ENCODE data around the gene RBM3.
"Not testable (repeated sequence)": the region's sequence is repeated elsewhere in the genome, so short reads cannot be mapped to it uniquely, and the experiment has no call there.

The RBM3 gene

GRCh38 chrX:48541140-48541814, 33.0 kb upstream of the RBM3 start:
- H3K27me3 ChIP-seq (replicated peaks; ENCODE audit: insufficient read depth, low read length) = no peaks in the 10 kb centered on the region
- peaks cover 26% of the 10 kb centered on the region for H3K79me2 ChIP-seq (ENCODE audit: low read length)
- peak; percentile 75 for DNase-seq
- H2AFZ ChIP-seq (ENCODE audit: low read length) = no peak overlapping the region
- H3K9me3 ChIP-seq (replicated peaks; ENCODE audit: insufficient read depth, low read length) = no peaks in the 10 kb centered on the region
- H3K4me1 ChIP-seq (ENCODE audit: low read length) = peaks cover 8% of the 10 kb centered on the region
- H3K27ac ChIP-seq (ENCODE audit: low read length) = peak overlapping the region; percentile 87
- H3K4me2 ChIP-seq (ENCODE audit: low read depth, low read length) = peak overlapping the region; percentile 92
- no peaks in the 10 kb centered on the region for H3K9me2 ChIP-seq (replicated peaks; ENCODE audit: insufficient read depth, low read length)
- H4K20me1 ChIP-seq (ENCODE audit: insufficient read depth, low read length) = no peaks in the 10 kb centered on the region
- H3F3A ChIP-seq (ENCODE audit: insufficient read depth, low read length) = peaks cover 18% of the 10 kb centered on the region
- TF ChIP-seq CTCF (IDR thresholded peaks at IDR 0.05; ENCODE audit: low read length) (peak; percentile 14; the same call in 1 of the 2 replicates), EZH2phosphoT487 (IDR thresholded peaks at IDR 0.05; ENCODE audit: low read length) (no peak), EZH2 (optimal IDR thresholded peaks at IDR 0.05; ENCODE audit: low read depth, low read length) (no peak)
- H3K4me3 ChIP-seq (ENCODE audit: low read length) = peak overlapping the region; percentile 74
- H3K36me3 ChIP-seq (replicated peaks; ENCODE audit: insufficient read depth, low read length) = no peaks in the 10 kb centered on the region
- H3K9ac ChIP-seq (ENCODE audit: low read length) = peak overlapping the region; percentile 79

GRCh38 chrX:48548871-48549270, 25.4 kb upstream of the RBM3 start:
- H3K9me3 ChIP-seq (replicated peaks; ENCODE audit: insufficient read depth, low read length) = no peaks in the 10 kb centered on the region
- no peak overlapping the region for H2AFZ ChIP-seq (ENCODE audit: low read length)
- H3K4me3 ChIP-seq (ENCODE audit: low read length) = no peak overlapping the region
- no peak for TF ChIP-seq EZH2phosphoT487 (IDR thresholded peaks at IDR 0.05; ENCODE audit: low read length)
- no peak for TF ChIP-seq CTCF (IDR thresholded peaks at IDR 0.05; ENCODE audit: low read length)
- no peak for TF ChIP-seq EZH2 (optimal IDR thresholded peaks at IDR 0.05; ENCODE audit: low read depth, low read length)
- H4K20me1 ChIP-seq (ENCODE audit: insufficient read depth, low read length) = no peaks in the 10 kb centered on the region
- DNase-seq = no peak
- H3F3A ChIP-seq (ENCODE audit: insufficient read depth, low read length) = no peaks in the 10 kb centered on the region
- H3K9me2 ChIP-seq (replicated peaks; ENCODE audit: insufficient read depth, low read length) = no peaks in the 10 kb centered on the region
- H3K27ac ChIP-seq (ENCODE audit: low read length) = no peak overlapping the region
- H3K79me2 ChIP-seq (ENCODE audit: low read length) = peaks cover 11% of the 10 kb centered on the region; the same call in 1 of the 2 replicates
- H3K36me3 ChIP-seq (replicated peaks; ENCODE audit: insufficient read depth, low read length) = no peaks in the 10 kb centered on the region
- H3K27me3 ChIP-seq (replicated peaks; ENCODE audit: insufficient read depth, low read length) = no peaks in the 10 kb centered on the region
- no peak overlapping the region for H3K9ac ChIP-seq (ENCODE audit: low read length)
- H3K4me1 ChIP-seq (ENCODE audit: low read length) = no peaks in the 10 kb centered on the region
- H3K4me2 ChIP-seq (ENCODE audit: low read depth, low read length) = no peak overlapping the region

- H2AFZ ChIP-seq (ENCODE audit: low read length); H3F3A ChIP-seq (ENCODE audit: insufficient read depth, low read length): not testable (repeated sequence)
Measured at GRCh38 chrX:48555731-48556325, 18.5 kb upstream of the RBM3 start.

GRCh38 chrX:48558271-48558670, 16.0 kb upstream of the RBM3 start:
- H3K9me3 ChIP-seq (replicated peaks; ENCODE audit: insufficient read depth, low read length) = no peaks in the 10 kb centered on the region
- no peaks in the 10 kb centered on the region for H3K9me2 ChIP-seq (replicated peaks; ENCODE audit: insufficient read depth, low read length)
- H4K20me1 ChIP-seq (ENCODE audit: insufficient read depth, low read length) = no peaks in the 10 kb centered on the region
- H3K4me1 ChIP-seq (ENCODE audit: low read length) = no peaks in the 10 kb centered on the region
- H3K9ac ChIP-seq (ENCODE audit: low read length) = no peak overlapping the region
- no peak overlapping the region for H3K4me3 ChIP-seq (ENCODE audit: low read length)
- no peaks in the 10 kb centered on the region for H3K36me3 ChIP-seq (replicated peaks; ENCODE audit: insufficient read depth, low read length)
- H3K4me2 ChIP-seq (ENCODE audit: low read depth, low read length) = no peak overlapping the region
- H2AFZ ChIP-seq (ENCODE audit: low read length) = no peak overlapping the region
- no peak for TF ChIP-seq CTCF (IDR thresholded peaks at IDR 0.05; ENCODE audit: low read length)
- no peak overlapping the region for H3K27ac ChIP-seq (ENCODE audit: low read length)
- no peaks in the 10 kb centered on the region for H3K79me2 ChIP-seq (ENCODE audit: low read length)
- no peaks in the 10 kb centered on the region for H3K27me3 ChIP-seq (replicated peaks; ENCODE audit: insufficient read depth, low read length)
- DNase-seq = no peak
- no peaks in the 10 kb centered on the region for H3F3A ChIP-seq (ENCODE audit: insufficient read depth, low read length)

More at GRCh38 chrX:48555731-48556325, 18.5 kb upstream of the RBM3 start:
- H3K9ac ChIP-seq (ENCODE audit: low read length); H4K20me1 ChIP-seq (ENCODE audit: insufficient read depth, low read length); H3K4me2 ChIP-seq (ENCODE audit: low read depth, low read length); H3K4me3 ChIP-seq (ENCODE audit: low read length); H3K79me2 ChIP-seq (ENCODE audit: low read length); H3K9me2 ChIP-seq (replicated peaks; ENCODE audit: insufficient read depth, low read length); DNase-seq; H3K9me3 ChIP-seq (replicated peaks; ENCODE audit: insufficient read depth, low read length); H3K4me1 ChIP-seq (ENCODE audit: low read length); H3K27me3 ChIP-seq (replicated peaks; ENCODE audit: insufficient read depth, low read length); H3K36me3 ChIP-seq (replicated peaks; ENCODE audit: insufficient read depth, low read length); H3K27ac ChIP-seq (ENCODE audit: low read length): not testable (repeated sequence)

All from MM.1S (cell line).